GM21447 (cell line): ENCODE data around the gene PRKCZ.

Experiments
- ATAC-seq: cut with Tn5 transposase; IDR thresholded peaks from one replicate; pipeline ENCODE4 v1.9.1; 2021; ENCODE audit not compliant: unreplicated experiment

The PRKCZ gene

DNA sequence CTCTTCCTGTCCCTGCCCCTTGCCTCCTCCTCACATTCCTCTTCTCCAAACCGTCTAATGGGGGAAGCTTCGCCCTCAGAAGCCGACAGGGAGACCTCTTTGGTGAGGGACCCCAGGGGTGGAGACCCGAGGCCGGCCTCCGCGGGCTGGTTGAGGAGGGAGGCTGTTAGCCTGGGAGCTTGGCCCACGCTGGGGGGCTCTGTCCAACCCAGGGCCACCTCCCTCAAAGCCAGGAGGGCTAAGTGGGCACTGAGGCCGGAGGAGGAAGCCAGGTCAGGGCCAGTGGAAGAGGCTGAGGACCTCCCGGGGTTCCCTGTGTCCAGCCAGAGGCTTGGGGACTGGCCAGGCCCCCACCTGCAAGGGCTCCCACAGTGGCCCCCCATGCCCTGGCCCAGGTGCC is 25.8 kb upstream of the PRKCZ start:
- no peak for ATAC-seq

DNA sequence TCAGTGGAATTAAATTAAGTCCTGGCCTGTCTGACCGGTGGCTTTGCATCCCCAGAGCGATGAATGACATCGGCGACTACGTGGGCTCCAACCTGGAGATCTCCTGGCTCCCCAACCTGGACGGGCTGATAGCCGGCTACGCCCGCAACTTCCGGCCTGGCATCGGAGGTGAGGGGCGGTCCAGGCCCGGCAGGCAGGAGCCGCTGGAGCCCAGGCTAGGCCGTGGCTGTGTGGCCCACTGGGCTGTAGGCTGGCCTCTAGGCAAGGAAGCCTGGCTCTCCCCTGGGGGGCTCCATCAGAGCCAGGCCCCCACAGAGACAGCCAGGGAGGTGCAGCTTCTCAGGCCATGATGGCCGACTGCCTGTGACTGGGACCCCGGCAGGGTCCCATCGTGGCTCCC is 25.3 kb upstream of the PRKCZ start:
- ATAC-seq: no peak

- ATAC-seq: no peak
These were observed 24.7 kb upstream of the PRKCZ start for GRCh38 chr1:2025491-2025981.

DNA sequence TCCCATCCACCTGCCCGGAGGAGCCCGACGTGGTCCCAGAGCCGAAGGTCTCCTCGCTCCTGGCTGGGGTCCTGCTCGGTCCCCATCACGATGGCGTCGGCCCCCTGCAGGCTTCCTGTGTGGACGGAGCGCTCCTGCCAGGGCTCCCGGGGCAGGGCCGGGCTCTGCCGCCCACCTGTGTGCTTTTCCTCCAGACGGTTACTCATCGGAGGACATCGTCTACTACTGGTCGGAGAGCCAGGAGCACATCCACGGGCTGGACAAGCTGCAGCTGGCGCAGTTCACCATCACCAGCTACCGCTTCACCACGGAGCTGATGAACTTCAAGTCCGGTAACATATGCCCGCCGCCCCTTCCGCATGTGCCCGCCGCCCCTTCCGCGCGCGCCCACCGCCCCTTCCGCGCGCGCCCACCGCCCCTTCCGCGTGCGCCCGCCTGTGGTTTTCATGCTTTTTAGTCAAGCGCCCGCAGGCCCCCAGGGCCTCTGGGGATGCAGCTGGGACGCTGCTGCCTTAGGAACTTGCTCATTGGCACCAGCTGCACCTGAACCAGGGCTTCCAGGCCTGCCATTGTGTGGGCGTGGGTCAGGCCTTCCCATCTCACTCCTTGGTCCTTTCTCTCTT is 22.1 kb upstream of the PRKCZ start:
- no peak for ATAC-seq

GRCh38 chr1:2028870-2029560 is 21.2 kb upstream of the PRKCZ start:
- ATAC-seq: no peak

DNA sequence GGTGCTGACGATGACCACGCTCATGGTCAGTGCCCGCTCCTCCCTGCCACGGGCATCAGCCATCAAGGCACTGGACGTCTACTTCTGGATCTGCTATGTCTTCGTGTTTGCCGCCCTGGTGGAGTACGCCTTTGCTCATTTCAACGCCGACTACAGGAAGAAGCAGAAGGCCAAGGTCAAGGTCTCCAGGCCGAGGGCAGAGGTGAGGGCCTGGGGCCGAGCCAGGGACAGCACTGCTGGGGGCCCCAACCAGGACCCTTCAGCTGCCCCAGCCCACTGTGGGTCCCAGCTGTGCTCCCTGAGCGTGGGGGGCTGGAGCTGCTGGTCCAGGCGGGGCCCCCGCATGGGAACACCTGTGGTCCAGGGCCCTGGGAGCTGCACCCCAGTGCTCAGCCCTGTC is 20.6 kb upstream of the PRKCZ start:
- no peak for ATAC-seq

GRCh38 chr1:2030076-2030871 is 19.9 kb upstream of the PRKCZ start:
- ATAC-seq: no peak

DNA sequence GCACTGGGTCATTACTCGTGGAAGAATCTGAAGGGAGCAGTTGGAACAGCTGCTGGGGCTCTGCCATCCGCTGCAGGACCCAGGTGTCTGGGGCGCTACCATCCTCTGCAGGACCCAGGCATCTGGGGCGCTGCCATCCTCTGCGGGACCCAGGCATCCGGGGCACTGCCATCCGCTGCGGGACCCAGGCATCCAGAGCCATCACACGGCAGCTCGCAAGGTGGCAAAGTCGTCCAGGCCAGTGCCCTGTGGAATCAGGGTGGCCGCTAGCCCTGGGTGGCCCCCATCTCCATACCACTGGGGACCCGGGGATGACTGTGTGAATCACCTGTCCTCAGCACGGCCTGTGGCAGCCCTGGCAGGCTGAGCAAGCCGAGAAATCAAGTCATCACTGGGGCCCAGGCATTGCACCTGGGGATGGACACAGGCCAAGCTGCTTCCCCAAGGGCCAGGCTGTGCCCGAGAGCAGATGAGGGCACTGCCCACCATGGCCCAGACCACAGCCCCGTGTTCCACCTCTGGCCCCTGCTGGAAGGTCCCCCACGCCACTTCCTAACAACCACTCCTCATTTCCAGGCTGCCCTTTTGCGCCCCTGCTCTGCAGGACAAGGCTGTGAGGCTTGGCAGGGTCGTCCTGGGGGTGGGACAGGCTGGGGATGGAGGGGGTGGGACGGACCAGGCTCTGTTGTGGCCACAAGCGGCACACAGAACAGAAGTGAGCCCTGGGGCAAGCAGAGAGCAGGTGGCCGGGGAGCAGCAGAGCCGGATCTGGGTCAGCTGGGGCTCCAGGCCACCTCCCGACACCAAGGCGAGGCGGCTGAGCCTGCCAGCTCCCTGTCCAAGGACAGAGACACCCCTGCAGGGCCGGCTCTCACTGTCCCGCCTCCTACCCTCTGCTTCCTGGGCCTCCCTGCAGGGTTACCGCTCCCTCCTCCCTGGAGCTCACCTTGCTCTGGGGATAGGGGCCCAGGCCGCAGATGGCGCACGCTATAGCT is 18.4 kb upstream of the PRKCZ start:
- ATAC-seq: no peak

DNA sequence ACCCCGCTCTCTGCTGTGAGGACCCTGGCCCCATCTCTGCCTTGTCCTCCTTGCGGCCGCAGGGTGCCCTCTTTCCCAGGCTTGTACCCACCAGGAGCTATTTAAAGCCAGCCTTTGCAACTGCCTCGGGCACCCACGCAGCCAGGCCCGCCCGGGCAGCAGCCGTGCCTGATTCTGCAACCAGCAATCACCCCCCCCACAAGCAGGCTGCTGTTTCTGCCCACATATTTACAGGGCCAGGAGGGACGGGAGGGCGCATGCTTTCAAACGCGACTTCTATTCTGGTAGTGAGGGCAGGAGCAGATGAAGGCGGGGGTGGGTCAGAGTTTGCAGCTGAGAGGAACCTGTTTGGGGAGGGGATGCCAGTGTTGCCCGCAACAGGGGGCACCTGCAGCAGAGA is 17.5 kb upstream of the PRKCZ start:
- ATAC-seq: no peak

DNA sequence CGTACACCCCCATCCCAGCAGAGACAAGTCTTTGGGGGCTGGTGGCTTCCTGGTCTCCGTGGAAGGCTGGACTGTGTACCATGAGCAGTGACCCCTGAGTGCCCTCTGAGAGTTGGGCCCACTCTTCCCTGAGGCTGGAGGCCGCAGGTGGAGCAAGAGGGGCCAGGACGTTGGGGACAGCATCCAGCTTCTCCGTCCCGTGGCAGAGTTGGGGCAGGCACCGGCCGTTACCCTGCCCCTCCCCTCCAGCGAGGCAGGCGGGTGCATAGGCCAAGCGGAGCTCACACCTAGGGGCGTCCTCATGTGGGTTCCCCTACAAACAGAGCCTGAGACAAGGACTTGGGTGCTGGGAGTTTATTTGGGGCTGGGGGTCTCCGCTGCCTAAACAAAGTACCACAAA is 17.0 kb upstream of the PRKCZ start:
- no peak for ATAC-seq

GRCh38 chr1:2036287-2036686 is 13.9 kb upstream of the PRKCZ start:
- no peak for ATAC-seq

DNA sequence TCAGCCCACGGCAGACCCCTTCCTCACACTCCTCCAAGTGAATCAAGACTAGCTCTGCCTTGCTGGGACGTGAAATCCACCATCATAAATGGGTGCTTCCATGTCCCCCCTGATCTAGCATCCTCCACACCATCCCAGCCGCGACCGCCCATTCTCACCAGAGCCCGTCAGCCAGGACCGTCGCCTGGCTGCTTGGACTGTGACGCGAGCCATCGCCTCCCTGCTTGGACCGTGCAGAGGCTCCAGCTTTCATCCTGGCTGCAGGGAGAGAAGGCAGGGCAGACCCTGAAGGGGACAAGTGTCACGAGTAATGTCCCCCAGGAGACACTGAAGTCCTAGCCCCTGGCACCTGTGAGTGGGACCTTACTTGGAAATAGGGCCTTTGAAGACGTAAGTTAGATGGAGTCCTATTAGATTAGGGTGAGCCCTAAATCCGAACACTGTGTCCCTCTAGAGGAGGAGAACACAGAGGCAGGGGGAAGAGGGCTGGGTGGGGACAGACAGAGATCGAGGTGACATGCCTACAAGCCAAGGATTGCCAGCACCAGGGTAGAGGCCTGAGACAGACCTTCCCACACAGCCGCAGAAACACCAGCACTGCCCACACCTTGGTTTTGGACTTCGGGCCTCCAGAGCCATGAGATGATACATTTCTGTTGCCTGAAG is 12.8 kb upstream of the PRKCZ start:
- no peak for ATAC-seq

GRCh38 chr1:2038229-2038628 is 12.0 kb upstream of the PRKCZ start:
- ATAC-seq: no peak

DNA sequence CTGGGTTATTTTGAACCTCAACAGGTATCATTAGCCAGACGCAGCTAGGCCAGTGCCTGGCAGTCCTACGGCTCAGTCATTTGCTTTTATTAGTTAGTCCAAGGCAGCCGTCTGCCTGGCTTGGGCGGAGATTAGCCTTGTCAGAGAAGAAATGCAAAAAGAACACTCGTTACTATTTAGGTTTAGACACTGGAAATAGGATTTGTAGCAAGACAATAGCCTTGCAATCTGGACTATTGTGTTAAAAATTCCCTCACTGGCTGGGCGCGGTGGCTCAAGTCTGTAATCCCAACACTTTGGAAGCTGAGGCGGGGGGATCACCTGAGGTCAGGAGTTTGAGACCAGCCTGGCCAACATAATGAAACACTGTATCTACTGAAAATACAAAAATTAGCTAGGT is 11.0 kb upstream of the PRKCZ start:
- no peak for ATAC-seq

GRCh38 chr1:2041305-2041704 is 8.9 kb upstream of the PRKCZ start:
- ATAC-seq: no peak

DNA sequence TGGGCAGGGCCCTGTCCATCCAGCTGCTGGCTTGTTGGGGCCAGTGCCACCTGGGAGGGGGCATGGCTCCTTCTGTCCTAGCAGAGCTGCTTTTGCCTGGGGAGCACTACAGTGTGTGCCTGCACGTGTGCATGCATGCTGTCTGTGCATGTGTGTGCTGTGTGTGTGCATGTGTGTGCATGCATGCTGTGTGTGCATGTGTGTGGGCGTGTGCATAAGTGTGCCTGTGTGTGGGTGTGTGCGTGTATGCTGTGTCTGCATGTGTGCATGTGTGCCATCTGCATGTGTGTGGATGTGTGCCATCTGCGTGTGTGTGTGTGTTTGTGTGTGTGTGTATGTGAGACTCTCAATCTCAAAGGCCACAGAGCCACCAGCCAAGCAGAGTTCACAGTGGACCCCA is 8.3 kb upstream of the PRKCZ start:
- ATAC-seq: no peak

- no peak for ATAC-seq
These were observed 7.1 kb upstream of the PRKCZ start for GRCh38 chr1:2042830-2043773.

GRCh38 chr1:2043886-2044285 is 6.3 kb upstream of the PRKCZ start:
- ATAC-seq: no peak
